Fibroblast of peridontal ligament (primary cell): Measurements from ENCODE around the gene UBALD1.

Source experiments
- DNase-seq: peaks from one replicate; pipeline ENCODE4 v3.0.0-alpha.2; 2010; ENCODE audit errors: extremely low read depth

Gene UBALD1

GRCh38 chr16:4616047-4616811 is 1.5 kb upstream of the UBALD1 start:
- peak; percentile 100 for DNase-seq

GRCh38 chr16:4615384-4616046 is 827 bp upstream of the UBALD1 start:
- no peak for DNase-seq

- peak; percentile 22 for DNase-seq
Measured at GRCh38 chr16:4613636-4614570, 785 bp downstream of the UBALD1 start.

- no peak for DNase-seq
Measured at GRCh38 chr16:4612977-4613635, 1.6 kb downstream of the UBALD1 start.

GRCh38 chr16:4612474-4612931 is 2.2 kb downstream of the UBALD1 start:
- no peak for DNase-seq

GRCh38 chr16:4611337-4612021 is 3.2 kb downstream of the UBALD1 start:
- no peak for DNase-seq

- no peak for DNase-seq
Measured at GRCh38 chr16:4610011-4611005, 4.4 kb downstream of the UBALD1 start.

GRCh38 chr16:4609200-4610010 is 5.3 kb downstream of the UBALD1 start:
- no peak for DNase-seq

GRCh38 chr16:4608704-4608980 is 6.0 kb downstream of the UBALD1 start:
- DNase-seq, result no peak

GRCh38 chr16:4607841-4608703 is 6.6 kb downstream of the UBALD1 start:
- DNase-seq, result no peak

GRCh38 chr16:4606354-4606753 is 8.3 kb downstream of the UBALD1 start:
- no peak for DNase-seq

GRCh38 chr16:4604401-4604800 is 10.3 kb downstream of the UBALD1 start:
- no peak for DNase-seq

GRCh38 chr16:4603624-4604170 is 11.0 kb downstream of the UBALD1 start:
- DNase-seq, result no peak

- DNase-seq, result no peak
Measured at GRCh38 chr16:4602331-4602730, 12.4 kb downstream of the UBALD1 start.

GRCh38 chr16:4601864-4602186 is 12.9 kb downstream of the UBALD1 start:
- DNase-seq, result no peak

- peak; percentile 31 for DNase-seq
Measured at GRCh38 chr16:4601036-4601863, 13.4 kb downstream of the UBALD1 start.

GRCh38 chr16:4599545-4599944 is 15.1 kb downstream of the UBALD1 start:
- DNase-seq, result no peak
